Measurements from ENCODE around the gene CCDC157. TPM values are rescaled to one million over a fixed set of nuclear protein-coding genes. Genes with fewer than 3 reads are reported as not detected.

Gene CCDC157
- total and polyA plus RNA-seq, 9 of the 15 experiments (the other 6 are each of a cell fraction or from before 2014, with no cell fraction given) = 0.04 to 1.3 (median 0.68) TPM

DNA sequence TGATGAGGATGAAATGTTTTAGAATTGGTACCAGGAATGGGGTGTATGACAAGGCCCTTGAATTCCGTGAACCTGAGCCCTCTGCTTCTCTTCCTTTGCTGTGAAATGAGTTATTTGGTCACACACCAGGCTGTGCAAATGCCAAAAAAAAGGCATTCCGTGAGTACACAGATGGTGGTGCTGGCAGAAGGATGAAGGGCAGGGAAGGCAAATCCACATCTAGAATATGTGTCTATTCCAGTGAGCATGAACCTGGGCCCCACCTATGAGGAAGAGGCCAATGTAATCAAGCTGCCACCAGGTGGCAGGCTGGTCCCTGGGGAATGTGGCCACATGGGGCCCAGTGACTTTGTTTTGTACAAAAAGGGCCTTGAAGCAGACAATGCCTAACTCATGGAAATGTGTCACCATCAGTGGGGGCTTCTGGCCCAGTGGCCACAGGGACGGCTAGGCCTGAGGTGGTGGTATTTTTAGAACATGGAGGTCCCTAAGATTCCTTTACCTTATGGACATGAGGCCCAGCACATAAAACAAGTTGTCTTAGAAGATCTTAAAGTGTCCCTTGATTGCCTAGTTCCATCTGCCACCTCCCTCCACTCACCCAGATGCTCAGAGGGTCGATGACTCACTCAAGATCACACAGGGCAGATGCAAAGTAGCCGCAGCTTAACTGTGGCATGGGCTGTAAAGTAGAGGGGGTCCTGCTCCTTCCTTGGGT is 34.3 kb downstream of the CCDC157 start (continued):
- TF ChIP-seq, protein P1, sequence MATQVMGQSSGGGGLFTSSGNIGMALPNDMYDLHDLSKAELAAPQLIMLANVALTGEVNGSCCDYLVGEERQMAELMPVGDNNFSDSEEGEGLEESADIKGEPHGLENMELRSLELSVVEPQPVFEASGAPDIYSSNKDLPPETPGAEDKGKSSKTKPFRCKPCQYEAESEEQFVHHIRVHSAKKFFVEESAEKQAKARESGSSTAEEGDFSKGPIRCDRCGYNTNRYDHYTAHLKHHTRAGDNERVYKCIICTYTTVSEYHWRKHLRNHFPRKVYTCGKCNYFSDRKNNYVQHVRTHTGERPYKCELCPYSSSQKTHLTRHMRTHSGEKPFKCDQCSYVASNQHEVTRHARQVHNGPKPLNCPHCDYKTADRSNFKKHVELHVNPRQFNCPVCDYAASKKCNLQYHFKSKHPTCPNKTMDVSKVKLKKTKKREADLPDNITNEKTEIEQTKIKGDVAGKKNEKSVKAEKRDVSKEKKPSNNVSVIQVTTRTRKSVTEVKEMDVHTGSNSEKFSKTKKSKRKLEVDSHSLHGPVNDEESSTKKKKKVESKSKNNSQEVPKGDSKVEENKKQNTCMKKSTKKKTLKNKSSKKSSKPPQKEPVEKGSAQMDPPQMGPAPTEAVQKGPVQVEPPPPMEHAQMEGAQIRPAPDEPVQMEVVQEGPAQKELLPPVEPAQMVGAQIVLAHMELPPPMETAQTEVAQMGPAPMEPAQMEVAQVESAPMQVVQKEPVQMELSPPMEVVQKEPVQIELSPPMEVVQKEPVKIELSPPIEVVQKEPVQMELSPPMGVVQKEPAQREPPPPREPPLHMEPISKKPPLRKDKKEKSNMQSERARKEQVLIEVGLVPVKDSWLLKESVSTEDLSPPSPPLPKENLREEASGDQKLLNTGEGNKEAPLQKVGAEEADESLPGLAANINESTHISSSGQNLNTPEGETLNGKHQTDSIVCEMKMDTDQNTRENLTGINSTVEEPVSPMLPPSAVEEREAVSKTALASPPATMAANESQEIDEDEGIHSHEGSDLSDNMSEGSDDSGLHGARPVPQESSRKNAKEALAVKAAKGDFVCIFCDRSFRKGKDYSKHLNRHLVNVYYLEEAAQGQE (IDR thresholded peaks at IDR 0.05; ENCODE audit: borderline replicate concordance) = peak; percentile 87
- TF ChIP-seq, protein P1 (CRISPR knock-in tag; IDR thresholded peaks at IDR 0.05; ENCODE audit: low read depth) = no peak
- TF ChIP-seq ZFX (CRISPR knock-in tag; IDR thresholded peaks at IDR 0.05) (peak; percentile 44), DNMT1 (IDR thresholded peaks at IDR 0.05) (no peak), ZNF551 (CRISPR knock-in tag; IDR thresholded peaks at IDR 0.05) (no peak), KAT2B (IDR thresholded peaks at IDR 0.05; ENCODE audit: low read depth, low read length) (no peak), TAF7 (tag; IDR thresholded peaks at IDR 0.05) (no peak), ZNF24 (IDR thresholded peaks at IDR 0.05) (no peak), MAZ (CRISPR knock-in tag; conservative IDR thresholded peaks at IDR 0.05 in 1 of 2, IDR thresholded peaks at IDR 0.05 in 1 of 2) (peak in 1 of 2 experiments; percentile 69; a peak in 2 of 4 replicates), SAFB2 (IDR thresholded peaks at IDR 0.05; ENCODE audit: borderline replicate concordance, low read depth, low read length, severe bottlenecking) (no peak), ZNF76 (CRISPR knock-in tag; IDR thresholded peaks at IDR 0.05; ENCODE audit: borderline replicate concordance) (no peak), JUND (IDR thresholded peaks at IDR 0.05; ENCODE audit: borderline replicate concordance, low read depth, low read length) (peak; percentile 47; the same call in 1 of the 2 replicates), JUND (tag; IDR thresholded peaks at IDR 0.05; ENCODE audit: borderline replicate concordance, low read depth, low read length) (no peak; the same call in 2 of the 3 replicates)
- TF ChIP-seq, protein P2, sequence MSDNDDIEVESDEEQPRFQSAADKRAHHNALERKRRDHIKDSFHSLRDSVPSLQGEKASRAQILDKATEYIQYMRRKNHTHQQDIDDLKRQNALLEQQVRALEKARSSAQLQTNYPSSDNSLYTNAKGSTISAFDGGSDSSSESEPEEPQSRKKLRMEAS (CRISPR knock-in tag; IDR thresholded peaks at IDR 0.05) = peak; percentile 66
- TF ChIP-seq, protein P3, sequence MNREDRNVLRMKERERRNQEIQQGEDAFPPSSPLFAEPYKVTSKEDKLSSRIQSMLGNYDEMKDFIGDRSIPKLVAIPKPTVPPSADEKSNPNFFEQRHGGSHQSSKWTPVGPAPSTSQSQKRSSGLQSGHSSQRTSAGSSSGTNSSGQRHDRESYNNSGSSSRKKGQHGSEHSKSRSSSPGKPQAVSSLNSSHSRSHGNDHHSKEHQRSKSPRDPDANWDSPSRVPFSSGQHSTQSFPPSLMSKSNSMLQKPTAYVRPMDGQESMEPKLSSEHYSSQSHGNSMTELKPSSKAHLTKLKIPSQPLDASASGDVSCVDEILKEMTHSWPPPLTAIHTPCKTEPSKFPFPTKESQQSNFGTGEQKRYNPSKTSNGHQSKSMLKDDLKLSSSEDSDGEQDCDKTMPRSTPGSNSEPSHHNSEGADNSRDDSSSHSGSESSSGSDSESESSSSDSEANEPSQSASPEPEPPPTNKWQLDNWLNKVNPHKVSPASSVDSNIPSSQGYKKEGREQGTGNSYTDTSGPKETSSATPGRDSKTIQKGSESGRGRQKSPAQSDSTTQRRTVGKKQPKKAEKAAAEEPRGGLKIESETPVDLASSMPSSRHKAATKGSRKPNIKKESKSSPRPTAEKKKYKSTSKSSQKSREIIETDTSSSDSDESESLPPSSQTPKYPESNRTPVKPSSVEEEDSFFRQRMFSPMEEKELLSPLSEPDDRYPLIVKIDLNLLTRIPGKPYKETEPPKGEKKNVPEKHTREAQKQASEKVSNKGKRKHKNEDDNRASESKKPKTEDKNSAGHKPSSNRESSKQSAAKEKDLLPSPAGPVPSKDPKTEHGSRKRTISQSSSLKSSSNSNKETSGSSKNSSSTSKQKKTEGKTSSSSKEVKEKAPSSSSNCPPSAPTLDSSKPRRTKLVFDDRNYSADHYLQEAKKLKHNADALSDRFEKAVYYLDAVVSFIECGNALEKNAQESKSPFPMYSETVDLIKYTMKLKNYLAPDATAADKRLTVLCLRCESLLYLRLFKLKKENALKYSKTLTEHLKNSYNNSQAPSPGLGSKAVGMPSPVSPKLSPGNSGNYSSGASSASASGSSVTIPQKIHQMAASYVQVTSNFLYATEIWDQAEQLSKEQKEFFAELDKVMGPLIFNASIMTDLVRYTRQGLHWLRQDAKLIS (CRISPR knock-in tag; IDR thresholded peaks at IDR 0.05) = no peak
